Measurements from ENCODE around the gene FXYD1. TPM values are rescaled to one million over a fixed set of nuclear protein-coding genes. Genes with fewer than 3 reads are reported as not detected.

The FXYD1 gene
- total RNA-seq, 1 donor from 2014 or later, result not detected

DNA sequence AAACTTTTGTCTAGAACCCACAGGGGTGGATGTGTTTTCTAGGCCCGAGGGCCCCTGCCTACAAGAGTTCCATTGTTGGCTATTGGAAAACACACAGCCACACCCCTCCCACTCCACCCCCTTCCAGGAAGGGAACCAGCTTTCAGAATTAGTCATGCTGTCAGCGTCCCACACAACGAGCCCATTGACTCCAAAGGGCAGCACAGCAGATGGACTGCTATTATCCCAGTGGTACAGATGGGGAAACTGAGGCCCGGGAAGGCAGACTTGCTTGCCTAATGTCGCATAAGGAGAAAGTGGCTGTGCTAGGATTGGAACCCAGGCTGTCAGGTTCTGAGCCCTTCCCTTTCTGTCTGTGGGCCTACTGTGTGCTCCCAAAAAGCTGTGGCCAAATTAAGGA, 31.1 kb upstream of the FXYD1 start:
- no peaks in the 10 kb centered on the region for H3K9me3 Mint-ChIP-seq (ENCODE audit: unreplicated experiment)
- peaks cover 7% of the 10 kb centered on the region for H3K4me1 Mint-ChIP-seq (ENCODE audit: unreplicated experiment)
- no peak for DNase-seq (ENCODE audit: low spot score)
- H3K27ac Mint-ChIP-seq (ENCODE audit: unreplicated experiment), result no peak overlapping the region
- H3K4me3 Mint-ChIP-seq (ENCODE audit: unreplicated experiment), result no peak overlapping the region
- TF ChIP-seq, protein P1, sequence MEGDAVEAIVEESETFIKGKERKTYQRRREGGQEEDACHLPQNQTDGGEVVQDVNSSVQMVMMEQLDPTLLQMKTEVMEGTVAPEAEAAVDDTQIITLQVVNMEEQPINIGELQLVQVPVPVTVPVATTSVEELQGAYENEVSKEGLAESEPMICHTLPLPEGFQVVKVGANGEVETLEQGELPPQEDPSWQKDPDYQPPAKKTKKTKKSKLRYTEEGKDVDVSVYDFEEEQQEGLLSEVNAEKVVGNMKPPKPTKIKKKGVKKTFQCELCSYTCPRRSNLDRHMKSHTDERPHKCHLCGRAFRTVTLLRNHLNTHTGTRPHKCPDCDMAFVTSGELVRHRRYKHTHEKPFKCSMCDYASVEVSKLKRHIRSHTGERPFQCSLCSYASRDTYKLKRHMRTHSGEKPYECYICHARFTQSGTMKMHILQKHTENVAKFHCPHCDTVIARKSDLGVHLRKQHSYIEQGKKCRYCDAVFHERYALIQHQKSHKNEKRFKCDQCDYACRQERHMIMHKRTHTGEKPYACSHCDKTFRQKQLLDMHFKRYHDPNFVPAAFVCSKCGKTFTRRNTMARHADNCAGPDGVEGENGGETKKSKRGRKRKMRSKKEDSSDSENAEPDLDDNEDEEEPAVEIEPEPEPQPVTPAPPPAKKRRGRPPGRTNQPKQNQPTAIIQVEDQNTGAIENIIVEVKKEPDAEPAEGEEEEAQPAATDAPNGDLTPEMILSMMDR (IDR thresholded peaks at IDR 0.05; ENCODE audit: unreplicated experiment), result no peak
- peaks cover 5% of the 10 kb centered on the region for H3K36me3 Mint-ChIP-seq (ENCODE audit: low read depth, unreplicated experiment)
- H3K27me3 Mint-ChIP-seq (ENCODE audit: unreplicated experiment), result peaks cover 7% of the 10 kb centered on the region

DNA sequence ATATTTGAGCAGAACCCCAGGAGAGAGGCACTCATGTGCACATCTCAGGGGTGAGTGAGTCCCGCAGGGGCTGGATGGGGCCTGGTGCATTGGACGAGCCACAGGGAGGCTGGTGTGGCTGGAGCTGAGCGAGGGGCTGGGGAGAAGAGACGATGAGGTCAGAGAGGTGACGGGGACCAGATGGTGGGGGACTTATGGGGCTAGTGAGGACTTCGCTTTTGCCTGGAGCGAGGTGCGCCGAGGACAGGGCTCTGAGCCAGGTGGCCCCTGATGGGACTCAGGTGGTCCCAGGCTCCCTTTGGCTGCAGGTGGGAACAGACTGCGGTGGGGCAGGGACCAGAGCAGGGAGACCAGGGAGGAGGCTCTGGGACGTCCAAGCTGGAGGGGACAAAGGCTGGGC, 29.9 kb upstream of the FXYD1 start:
- H3K4me1 Mint-ChIP-seq (ENCODE audit: unreplicated experiment), result peaks cover 7% of the 10 kb centered on the region
- no peak overlapping the region for H3K4me3 Mint-ChIP-seq (ENCODE audit: unreplicated experiment)
- H3K27me3 Mint-ChIP-seq (ENCODE audit: unreplicated experiment), result peaks cover 7% of the 10 kb centered on the region
- no peak for DNase-seq (ENCODE audit: low spot score)
- TF ChIP-seq, protein P1 (IDR thresholded peaks at IDR 0.05; ENCODE audit: unreplicated experiment), result no peak
- H3K9me3 Mint-ChIP-seq (ENCODE audit: unreplicated experiment), result no peaks in the 10 kb centered on the region
- H3K36me3 Mint-ChIP-seq (ENCODE audit: low read depth, unreplicated experiment), result peaks cover 5% of the 10 kb centered on the region
- no peak overlapping the region for H3K27ac Mint-ChIP-seq (ENCODE audit: unreplicated experiment)

DNA sequence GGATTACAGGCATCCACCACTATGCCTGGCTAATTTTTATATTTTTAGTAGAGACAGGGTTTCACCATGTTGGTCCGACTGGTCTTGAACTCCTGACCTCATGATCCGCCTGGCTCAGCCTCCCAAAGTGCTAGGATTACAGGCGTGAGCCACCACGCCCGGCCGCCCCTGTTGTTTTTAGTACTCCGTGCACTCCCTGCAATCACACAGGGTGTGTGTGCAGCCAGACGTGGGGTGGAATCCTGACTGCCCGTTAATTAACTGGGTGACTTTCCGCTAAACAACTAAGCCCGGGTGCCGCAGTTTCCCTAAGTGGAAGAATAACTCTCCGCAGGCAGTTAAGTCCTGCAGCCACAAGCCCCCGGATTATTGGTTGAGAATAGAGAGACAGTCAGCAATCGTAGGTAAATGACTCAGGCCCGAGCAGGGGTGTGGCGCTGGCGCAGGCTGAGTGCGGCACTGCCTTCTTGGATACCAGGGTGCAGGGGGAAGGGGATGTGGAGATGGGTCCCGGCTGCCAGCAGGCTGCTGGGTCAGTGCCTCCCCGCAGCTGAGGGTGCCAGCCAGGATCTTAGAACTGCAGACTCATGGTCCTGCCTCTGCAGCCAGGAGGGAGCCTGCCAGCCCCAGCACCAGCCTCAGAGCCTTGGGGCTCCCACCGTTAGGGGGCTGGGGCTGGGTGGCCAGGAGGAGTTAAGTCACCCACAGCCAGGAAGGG, 29.1 kb upstream of the FXYD1 start:
- H3K9me3 Mint-ChIP-seq (ENCODE audit: unreplicated experiment), result no peaks in the 10 kb centered on the region
- peaks cover 5% of the 10 kb centered on the region for H3K36me3 Mint-ChIP-seq (ENCODE audit: low read depth, unreplicated experiment)
- no peak for DNase-seq (ENCODE audit: low spot score)
- no peak overlapping the region for H3K4me3 Mint-ChIP-seq (ENCODE audit: unreplicated experiment)
- TF ChIP-seq, protein P1 (IDR thresholded peaks at IDR 0.05; ENCODE audit: unreplicated experiment), result no peak
- peaks cover 9% of the 10 kb centered on the region for H3K4me1 Mint-ChIP-seq (ENCODE audit: unreplicated experiment)
- H3K27ac Mint-ChIP-seq (ENCODE audit: unreplicated experiment), result no peak overlapping the region
- H3K27me3 Mint-ChIP-seq (ENCODE audit: unreplicated experiment), result peaks cover 3% of the 10 kb centered on the region

DNA sequence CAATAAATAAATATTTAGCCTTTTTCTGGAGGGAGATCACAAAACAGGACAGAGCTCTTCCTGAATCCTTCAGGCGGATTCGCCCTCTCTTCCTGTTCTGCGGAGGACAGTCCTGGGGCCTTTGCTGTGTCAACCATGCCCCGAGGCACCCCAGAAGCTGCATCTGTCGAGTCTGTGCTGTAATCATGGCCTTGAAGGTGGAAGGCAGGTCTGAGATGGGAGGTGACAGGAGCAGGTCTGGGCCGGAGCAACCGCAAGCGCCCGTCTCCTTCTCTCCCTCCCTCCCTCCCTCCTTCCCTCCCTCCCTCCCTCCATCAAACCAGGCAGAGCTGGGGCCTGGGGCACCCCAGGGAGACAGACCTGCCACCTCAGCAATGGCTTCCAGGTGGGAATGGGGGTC, 27.6 kb upstream of the FXYD1 start:
- Mint-ChIP-seq H3K36me3 (ENCODE audit: low read depth, unreplicated experiment) (peaks cover 5% of the 10 kb centered on the region), H3K27ac (ENCODE audit: unreplicated experiment) (peak overlapping the region; percentile 81), H3K4me3 (ENCODE audit: unreplicated experiment) (peak overlapping the region; percentile 31), H3K27me3 (ENCODE audit: unreplicated experiment) (peaks cover 7% of the 10 kb centered on the region), H3K4me1 (ENCODE audit: unreplicated experiment) (peaks cover 10% of the 10 kb centered on the region), H3K9me3 (ENCODE audit: unreplicated experiment) (no peaks in the 10 kb centered on the region)
- TF ChIP-seq, protein P1 (IDR thresholded peaks at IDR 0.05; ENCODE audit: unreplicated experiment), result no peak
- DNase-seq (ENCODE audit: low spot score), result no peak

DNA sequence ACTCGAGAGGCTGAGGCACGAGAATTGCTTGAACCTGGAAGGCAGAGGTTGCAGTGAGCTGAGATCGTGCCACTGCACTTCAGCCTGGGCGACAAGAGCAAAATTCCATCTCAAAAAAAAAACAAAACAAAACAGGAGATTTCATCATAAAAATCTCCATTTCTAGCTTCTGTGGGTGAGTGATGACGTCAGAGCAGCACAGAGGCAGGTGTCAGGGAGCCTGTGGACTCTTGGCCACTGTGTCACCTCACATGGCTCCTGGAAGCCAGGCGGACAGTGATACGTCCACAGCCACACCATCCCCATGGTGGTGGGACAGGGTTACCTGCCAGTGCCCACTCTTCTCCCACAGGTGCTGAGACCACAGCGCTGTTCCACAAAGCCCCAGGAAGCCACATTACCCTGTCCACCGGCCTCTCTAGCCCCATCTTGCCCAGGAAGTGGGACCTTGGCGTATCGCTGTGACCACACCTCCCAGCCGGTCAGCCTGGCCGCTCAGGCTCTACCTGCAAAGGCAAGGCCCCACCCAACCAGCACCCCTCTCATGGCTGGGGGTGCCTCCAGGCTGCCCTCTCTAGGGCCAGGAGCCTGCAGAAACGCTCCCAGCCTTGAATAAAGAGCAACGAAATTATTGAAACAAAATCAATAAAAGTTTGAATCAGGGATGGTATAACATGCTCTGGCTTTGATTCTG, 25.5 kb upstream of the FXYD1 start:
- Mint-ChIP-seq H3K36me3 (ENCODE audit: low read depth, unreplicated experiment) (no peaks in the 10 kb centered on the region), H3K27ac (ENCODE audit: unreplicated experiment) (no peak overlapping the region), H3K4me1 (ENCODE audit: unreplicated experiment) (peaks cover 10% of the 10 kb centered on the region), H3K9me3 (ENCODE audit: unreplicated experiment) (no peaks in the 10 kb centered on the region), H3K4me3 (ENCODE audit: unreplicated experiment) (no peak overlapping the region), H3K27me3 (ENCODE audit: unreplicated experiment) (peaks cover 8% of the 10 kb centered on the region)
- DNase-seq (ENCODE audit: low spot score), result no peak
- TF ChIP-seq, protein P1 (IDR thresholded peaks at IDR 0.05; ENCODE audit: unreplicated experiment), result no peak
